Measurements from ENCODE around the gene PLCB4.

PLCB4 gene

DNA sequence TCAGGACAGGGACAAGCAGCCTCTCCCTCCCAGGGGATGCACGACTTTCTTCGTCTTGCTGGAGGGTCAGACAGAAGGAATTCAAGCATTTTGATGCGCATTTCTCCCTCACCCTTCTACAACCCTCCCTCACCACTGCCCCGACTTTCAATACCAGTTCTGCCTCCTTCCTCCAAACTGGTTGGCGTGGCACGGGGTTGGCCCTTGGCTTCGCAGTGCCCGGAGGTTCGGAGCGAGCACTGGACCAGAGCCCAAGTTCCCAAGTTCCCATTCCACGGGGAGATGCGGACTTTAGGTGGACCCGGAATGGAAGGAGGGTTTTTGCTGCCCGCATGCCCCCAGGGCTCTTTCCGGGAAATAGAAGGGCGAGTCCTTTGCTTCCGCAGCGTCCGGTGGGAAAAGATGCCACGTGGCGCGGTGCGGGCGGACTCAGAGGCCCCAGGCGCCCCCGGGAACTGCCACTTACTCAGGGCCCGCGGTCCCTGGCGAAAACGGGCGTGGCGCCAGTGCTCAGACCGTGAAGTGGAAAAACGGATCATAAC is 437.5 kb downstream of the PLCB4 start:
- in situ Hi-C loops (cut with MboI; ENCODE audit: low sequenced_read_pairs), result no loop called here

GRCh38 chr20:9506964-9507369 is 438.1 kb downstream of the PLCB4 start:
- in situ Hi-C loops (cut with MboI; ENCODE audit: low sequenced_read_pairs), result no loop called here

DNA sequence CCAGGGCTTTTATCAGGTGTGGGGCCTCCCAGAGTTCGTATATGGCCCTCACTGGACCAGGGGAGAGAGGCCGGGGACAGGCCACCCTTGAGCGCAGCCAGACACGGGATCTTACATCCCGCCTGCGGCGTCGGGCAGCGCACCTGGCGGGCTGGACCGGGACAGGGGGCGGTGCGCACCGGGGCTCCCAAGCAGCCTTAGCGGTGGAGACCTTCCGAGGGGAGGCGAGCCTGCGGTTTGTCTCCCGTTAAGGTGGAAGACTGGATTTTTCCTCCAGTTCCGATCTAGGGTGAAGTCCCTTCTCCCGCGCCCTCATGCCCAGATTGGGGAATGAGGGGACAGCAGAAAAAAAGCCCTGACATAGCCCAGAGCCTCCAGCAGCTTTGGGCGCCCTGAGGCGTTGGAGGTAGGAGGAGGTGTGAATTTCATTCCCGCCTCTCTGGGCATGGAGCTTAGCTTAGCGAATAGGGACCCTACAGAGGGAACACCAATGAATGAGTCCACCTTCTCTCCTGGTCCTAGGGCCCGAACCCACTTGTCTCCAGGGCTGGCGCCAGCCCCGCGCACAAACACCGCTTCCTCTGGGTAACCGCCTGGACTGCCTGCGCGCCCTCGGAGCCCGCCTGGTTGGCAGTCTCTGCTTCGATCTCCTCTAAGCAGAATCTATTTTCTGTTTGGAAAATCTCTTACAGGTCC is 438.8 kb downstream of the PLCB4 start:
- in situ Hi-C loops (cut with MboI; ENCODE audit: low sequenced_read_pairs), result no loop called here

DNA sequence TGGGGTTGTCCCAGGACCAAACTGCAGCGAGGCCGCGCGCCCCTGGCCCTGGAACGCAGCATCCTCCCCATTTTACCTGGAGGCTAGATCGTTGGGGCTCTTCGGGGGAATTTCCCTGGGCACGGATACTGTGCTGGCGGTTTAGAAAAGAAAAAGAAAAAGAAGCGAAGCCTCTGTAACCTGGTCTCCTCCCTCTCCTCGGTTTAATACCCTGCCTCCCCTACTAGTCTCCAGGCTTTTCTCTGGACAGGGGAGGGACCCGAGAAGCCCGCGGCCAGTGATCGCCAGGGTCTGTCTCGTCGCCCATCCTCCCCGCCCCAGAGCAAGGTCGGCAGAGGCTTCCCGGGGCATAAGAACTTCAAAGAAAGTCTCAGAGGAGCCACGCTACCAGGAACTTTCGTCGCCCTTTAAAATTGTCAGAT is 439.4 kb downstream of the PLCB4 start:
- in situ Hi-C loops (cut with MboI; ENCODE audit: low sequenced_read_pairs), result no loop called here

DNA sequence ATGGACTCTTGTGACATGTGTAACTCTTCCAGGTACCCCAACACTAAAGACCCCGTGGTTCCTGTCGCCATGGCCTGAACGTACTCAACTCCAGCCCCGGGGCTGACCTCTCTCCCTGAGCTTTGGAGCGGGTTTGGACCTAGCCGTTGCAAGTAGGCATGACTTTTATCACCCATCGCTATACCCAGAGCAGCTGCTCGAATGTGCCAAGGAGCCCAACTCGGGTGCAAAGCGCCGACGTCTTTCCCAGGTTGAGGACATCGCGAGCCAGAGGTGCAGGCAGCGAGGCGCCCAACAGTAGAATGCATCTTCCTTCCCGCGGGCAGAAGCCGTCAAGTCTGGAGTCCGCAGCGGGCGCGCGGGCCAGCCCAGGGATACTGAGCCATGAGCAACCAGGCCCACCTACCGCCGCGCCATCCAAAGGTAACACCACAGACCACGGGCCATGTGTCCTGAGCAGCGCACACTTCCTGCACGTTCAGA is 439.9 kb downstream of the PLCB4 start:
- in situ Hi-C loops (cut with MboI; ENCODE audit: low sequenced_read_pairs), result no loop called here

DNA sequence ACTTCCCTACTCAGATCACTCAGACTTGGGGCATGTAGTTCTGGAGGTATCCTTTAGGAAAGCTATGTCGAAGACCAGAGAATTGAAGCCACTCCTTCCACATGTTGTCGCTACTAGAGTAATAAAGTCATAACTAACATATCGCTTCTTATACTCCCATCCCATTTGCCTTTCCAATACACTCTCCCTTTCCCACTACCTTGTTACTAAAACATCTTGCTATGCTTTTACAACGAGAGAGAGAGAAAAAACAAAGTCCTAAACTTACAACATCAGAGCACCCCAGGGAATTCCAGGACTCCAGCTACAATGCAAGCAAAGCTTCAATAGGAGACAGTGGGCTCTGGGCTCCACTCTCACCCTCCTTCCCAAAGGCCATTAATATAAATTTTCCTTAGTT is 440.4 kb downstream of the PLCB4 start:
- in situ Hi-C loops (cut with MboI; ENCODE audit: low sequenced_read_pairs), result no loop called here

- in situ Hi-C loops (cut with MboI; ENCODE audit: low sequenced_read_pairs), result no loop called here
Measured at GRCh38 chr20:9510911-9511310, 442.0 kb downstream of the PLCB4 start.

DNA sequence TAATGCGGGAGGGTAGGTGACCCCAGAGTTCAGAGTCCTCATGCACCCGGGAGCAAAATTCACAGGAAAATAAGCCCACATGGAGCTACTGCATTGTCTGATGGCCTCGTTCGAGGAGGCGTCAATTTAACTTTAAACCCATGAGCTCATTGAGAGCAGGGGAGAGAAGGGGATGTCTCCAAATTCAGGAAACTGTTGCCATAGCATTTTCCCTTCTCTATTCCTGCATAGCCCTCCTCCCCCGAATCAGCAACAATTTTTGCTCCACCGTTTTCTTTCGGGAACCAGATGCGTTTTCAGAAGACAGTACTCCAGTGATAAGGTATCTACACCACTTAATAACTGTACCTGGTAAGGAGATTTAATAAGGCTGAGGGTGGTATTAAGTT is 445.2 kb downstream of the PLCB4 start:
- in situ Hi-C loops (cut with MboI; ENCODE audit: low sequenced_read_pairs), result no loop called here

DNA sequence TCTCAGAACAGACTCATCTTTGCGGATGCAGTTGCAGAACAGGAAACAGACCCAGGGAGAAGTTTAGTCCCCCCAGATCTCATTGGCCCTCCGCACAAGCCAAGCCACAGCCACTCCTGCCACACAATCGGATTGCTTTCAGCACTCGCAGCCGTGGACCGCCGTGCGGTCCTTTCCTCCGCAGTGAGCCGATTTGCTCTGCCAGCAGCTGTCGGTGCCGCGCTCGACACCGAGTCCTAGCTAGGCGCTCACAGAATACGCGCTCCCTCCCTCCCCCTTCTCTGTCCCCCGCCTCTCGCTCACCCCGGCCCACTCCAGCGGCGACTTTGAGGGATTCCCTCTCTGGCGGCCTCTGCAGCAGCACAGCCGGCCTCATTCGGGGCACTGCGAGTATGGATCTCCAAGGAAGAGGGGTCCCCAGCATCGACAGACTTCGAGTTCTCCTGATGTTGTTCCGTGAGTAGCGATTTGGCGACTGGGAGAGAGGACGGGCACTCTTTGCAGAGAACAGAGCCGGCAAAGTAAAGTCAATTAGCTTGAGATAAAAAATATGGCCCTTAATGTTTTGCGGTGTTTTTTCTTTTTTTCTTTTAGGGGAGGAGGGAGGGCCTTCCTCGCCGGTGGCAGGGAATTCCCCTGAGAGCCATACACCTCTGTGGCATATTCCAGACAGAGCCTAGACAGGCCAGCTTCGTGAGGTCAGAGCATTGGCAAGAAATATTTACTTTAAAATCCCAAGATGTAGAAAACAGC is 445.8 kb downstream of the PLCB4 start, which contains the start of gene LAMP5:
TSS of gene LAMP5 (plus strand) at position 130 of the 753 bp plus-strand sequence. CDS start at position 393, 263 bp downstream.
- in situ Hi-C loops (cut with MboI; ENCODE audit: low sequenced_read_pairs), result no loop called here

DNA sequence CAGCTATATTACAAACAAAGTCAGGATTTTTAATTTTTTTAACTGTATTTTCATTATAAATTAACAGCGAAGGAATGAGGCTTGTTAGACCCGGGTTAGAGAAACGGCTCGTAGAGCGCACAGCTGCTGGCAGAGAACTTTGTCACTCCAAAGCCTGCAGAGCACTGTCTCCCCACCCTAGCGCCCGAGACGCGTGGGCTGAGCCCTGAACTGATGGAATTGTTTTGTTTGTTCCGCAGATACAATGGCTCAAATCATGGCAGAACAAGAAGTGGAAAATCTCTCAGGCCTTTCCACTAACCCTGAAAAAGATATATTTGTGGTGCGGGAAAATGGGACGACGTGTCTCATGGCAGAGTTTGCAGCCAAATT is 446.3 kb downstream of the PLCB4 start:
- in situ Hi-C loops (cut with MboI; ENCODE audit: low sequenced_read_pairs), result no loop called here

- in situ Hi-C loops (cut with MboI; ENCODE audit: low sequenced_read_pairs), result no loop called here
Measured at GRCh38 chr20:9515741-9516233, 446.9 kb downstream of the PLCB4 start.

- in situ Hi-C loops (cut with MboI; ENCODE audit: low sequenced_read_pairs), result no loop called here
Measured at GRCh38 chr20:9516234-9516871, 447.5 kb downstream of the PLCB4 start.

DNA sequence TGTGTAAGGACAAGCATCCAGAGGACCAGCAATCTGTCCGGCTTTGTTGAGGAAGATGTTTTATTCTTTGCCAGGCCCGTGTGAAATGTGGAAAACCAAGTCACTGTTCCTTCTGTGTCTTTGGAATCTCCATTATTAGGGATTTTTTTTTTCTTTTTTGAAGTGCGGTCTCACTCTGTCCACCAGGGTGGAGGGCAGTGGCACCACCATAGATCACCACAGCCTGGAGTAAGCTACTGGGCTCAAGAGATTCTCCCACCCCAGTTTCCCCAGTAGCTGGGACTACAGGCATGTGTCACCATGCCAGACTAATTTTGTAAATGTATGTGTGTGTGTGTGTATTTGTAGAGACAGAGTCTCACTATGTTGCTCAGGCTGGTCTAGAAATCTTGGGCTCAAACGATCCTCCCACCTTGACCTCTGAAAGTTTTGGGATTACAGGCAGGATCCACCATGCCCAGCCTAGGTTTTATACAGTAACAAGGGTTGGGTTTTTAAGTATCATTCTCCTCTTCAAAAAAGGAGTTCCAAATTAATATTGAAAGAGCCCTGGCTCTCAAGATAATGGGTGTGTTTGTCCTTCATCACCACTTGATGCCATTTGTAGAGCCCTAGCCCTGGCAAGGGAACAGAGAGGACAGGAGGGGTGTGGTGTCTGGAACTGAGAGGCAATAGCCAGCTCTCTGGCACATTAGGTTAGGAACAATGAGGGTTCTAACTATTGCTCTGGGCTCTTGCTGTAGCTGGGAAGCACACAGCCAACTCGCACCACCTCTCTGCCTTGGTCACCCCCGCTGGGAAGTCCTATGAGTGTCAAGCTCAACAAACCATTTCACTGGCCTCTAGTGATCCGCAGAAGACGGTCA is 448.6 kb downstream of the PLCB4 start:
- in situ Hi-C loops (cut with MboI; ENCODE audit: low sequenced_read_pairs), result no loop called here

DNA sequence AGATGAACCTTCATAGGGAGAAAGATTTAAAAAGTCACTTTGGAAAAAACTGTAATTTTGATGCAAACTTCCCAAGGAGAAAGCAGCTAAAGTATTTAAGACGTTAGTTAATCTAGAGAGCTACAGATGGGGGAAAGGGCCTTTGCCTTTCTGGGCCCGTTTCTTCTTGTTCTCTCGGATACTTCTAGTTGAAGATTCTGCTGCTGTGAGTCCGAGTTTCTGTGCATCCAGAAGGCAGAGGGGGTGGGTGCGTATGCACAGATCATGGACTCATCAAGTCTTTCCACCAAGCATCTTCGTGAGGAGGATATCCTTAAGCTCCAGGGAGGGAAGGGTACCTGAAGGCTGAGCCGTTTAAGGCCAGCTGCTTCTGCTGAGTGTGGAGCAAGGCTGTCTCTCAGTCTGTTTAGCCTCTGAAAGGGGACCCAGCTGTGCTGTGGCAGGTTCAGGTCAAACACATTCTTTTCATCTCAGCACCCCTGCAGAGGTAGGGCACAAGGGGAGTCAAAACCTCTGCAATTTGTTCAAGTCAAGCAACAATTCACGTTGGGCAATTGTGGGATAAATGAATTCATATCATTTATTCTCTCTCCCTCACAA is 449.8 kb downstream of the PLCB4 start:
- in situ Hi-C loops (cut with MboI; ENCODE audit: low sequenced_read_pairs), result no loop called here

- in situ Hi-C loops (cut with MboI; ENCODE audit: low sequenced_read_pairs), result no loop called here
Measured at GRCh38 chr20:9520086-9520485, 451.2 kb downstream of the PLCB4 start.

DNA sequence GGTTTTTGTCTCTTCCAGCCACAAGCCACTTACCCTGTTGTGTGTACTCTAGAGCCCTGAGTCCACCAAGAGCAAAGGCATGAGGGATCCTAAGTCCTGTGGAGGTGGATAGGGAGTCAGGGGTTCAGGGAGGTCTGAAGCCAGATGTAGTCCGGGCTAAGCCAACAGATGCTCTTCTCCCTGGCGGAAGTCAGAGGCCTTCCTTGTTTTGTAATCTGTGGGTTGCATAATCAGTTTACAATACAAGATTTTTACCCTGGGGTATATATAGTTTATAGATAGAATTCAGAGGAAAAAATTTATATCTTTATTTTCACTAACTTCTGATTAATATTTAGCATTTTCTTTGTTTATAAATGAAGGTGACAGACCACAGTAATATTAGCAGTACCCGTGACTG is 454.7 kb downstream of the PLCB4 start:
- in situ Hi-C loops (cut with MboI; ENCODE audit: low sequenced_read_pairs), result no loop called here
